Retinal pigment epithelial cell (primary cell): Measurements from ENCODE around the gene TFPI.

ENCODE experiments used
- DNase-seq: peaks from one replicate; pipeline ENCODE4 v3.0.0-alpha.2; 2010; ENCODE audit warnings: low read depth
- H3K4me3 ChIP-seq: 2 replicates; pipeline ENCODE4 v1.5.1; 2011; ENCODE audit warnings: mild to moderate bottlenecking, low read length, control low read depth, moderate library complexity
- TF ChIP-seq, protein P1 (sequence below): conservative IDR thresholded peaks from 2 replicates; pipeline ENCODE4 v1.5.1; 2011; ENCODE audit warnings: low read depth, low read length, control low read depth, inconsistent platforms

Gene TFPI

DNA sequence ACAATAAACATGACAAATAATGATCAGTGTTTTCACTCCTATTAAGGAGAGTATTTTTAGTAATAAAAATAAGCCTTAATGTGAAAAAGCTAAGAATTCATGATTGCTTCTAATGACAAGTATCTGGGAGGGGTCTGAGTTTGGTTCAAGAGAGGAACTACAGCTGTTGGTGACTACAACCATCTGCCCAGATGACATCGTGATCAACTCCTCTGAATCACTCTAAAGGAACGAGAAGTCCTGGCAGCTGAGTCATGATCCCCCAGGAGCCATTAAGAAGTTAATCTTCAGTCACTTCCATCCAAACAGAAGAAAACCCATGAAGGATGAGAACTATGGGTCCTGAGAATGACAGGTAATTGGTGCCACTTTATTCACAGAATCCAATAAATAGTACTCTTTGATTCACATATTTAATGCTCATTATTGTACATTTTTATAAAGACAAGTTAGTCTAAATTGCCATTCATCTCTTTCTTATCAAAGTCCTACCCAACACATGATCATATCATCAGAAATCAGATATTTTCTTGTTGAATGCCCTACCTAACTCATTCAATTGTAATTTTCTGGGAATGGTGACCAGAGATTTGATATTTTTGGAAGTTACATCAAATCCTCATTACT lies 6.8 kb downstream of the TFPI start:
- DNase-seq = peak; percentile 72
- TF ChIP-seq, protein P1, sequence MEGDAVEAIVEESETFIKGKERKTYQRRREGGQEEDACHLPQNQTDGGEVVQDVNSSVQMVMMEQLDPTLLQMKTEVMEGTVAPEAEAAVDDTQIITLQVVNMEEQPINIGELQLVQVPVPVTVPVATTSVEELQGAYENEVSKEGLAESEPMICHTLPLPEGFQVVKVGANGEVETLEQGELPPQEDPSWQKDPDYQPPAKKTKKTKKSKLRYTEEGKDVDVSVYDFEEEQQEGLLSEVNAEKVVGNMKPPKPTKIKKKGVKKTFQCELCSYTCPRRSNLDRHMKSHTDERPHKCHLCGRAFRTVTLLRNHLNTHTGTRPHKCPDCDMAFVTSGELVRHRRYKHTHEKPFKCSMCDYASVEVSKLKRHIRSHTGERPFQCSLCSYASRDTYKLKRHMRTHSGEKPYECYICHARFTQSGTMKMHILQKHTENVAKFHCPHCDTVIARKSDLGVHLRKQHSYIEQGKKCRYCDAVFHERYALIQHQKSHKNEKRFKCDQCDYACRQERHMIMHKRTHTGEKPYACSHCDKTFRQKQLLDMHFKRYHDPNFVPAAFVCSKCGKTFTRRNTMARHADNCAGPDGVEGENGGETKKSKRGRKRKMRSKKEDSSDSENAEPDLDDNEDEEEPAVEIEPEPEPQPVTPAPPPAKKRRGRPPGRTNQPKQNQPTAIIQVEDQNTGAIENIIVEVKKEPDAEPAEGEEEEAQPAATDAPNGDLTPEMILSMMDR = no peak
- H3K4me3 ChIP-seq = no peak overlapping the region

GRCh38 chr2:187546762-187547333 lies 7.4 kb downstream of the TFPI start:
- TF ChIP-seq, protein P1 = no peak
- no peak for DNase-seq
- no peak overlapping the region for H3K4me3 ChIP-seq

DNA sequence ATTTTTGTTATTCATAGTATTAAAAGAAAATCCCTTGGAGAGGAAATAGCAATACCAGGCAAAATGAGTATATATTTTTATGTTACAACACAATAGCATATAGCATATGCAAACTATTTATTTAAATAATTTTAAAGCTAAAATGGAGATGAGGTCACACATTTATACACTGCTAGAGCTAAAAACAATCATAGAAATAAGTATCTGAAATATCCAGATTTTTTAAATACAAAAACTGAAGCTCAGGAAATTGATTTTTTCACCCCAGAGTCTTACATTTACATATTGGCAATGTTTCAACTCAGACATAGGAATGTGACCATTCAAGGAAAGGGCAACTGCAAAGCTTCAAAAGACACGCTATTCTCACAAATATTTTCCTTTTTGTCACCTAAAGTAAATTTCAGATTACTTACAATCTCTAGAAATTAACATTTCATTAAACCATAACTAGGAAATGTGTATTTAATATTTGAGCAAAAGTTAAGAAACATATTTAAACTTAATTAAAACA lies 8.9 kb downstream of the TFPI start:
- DNase-seq = no peak
- TF ChIP-seq, protein P1 = no peak
- no peak overlapping the region for H3K4me3 ChIP-seq

GRCh38 chr2:187544371-187545080 lies 9.7 kb downstream of the TFPI start:
- TF ChIP-seq, protein P1 = no peak
- no peak for DNase-seq
- no peak overlapping the region for H3K4me3 ChIP-seq

DNA sequence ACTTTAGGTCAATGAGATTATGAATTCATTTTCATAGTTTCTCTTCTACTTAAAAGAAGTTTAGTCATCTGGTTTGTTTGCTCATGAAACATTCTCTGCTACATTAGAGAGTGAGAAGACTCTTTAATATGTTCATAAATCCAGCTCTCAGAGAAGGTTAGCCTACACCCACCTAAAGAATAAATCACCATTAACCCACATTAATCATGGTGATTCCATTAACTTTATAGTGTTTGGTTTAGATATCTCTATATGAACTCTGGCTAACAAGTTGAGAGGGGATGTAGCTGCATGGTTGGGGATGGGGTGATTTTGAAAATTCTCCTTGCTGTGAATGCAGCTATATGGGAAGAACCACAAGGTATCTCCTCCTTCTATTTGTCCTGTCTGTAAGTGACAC lies 10.7 kb downstream of the TFPI start:
- no peak overlapping the region for H3K4me3 ChIP-seq
- DNase-seq = no peak
- TF ChIP-seq, protein P1 = no peak

DNA sequence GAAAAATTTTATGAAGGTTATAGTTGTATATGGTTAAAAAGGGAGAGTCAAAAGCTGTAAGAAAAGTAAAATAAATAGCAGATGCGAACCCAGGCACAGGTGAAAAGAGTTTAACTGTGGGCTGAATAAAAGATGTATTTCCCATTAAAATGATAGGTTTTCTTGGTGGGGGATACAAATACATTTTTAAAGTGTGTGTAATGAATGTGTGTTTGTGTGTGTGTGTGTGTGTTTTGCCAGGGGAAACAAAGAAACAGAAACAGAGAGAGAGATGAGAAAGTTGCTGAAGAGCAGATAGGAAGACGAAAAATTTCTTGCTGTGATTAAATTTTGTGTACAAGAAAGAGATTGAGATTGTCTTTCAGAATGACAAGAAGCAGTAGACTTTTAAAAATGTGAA lies 12.1 kb downstream of the TFPI start:
- DNase-seq = no peak
- H3K4me3 ChIP-seq = no peak overlapping the region
- TF ChIP-seq, protein P1 = no peak
